Measurements from ENCODE around the gene DLGAP1. TPM values are rescaled to one million over a fixed set of nuclear protein-coding genes. Genes with fewer than 3 reads are reported as not detected.
A peak's percentile ranks its signal among the peaks of the same experiment; 100 is the strongest.

The DLGAP1 gene
- total and polyA plus RNA-seq, 2 of the 8 experiments (the other 6 are each of a cell fraction or from before 2014, with no cell fraction given): 11.8 to 16.9 TPM

DNA sequence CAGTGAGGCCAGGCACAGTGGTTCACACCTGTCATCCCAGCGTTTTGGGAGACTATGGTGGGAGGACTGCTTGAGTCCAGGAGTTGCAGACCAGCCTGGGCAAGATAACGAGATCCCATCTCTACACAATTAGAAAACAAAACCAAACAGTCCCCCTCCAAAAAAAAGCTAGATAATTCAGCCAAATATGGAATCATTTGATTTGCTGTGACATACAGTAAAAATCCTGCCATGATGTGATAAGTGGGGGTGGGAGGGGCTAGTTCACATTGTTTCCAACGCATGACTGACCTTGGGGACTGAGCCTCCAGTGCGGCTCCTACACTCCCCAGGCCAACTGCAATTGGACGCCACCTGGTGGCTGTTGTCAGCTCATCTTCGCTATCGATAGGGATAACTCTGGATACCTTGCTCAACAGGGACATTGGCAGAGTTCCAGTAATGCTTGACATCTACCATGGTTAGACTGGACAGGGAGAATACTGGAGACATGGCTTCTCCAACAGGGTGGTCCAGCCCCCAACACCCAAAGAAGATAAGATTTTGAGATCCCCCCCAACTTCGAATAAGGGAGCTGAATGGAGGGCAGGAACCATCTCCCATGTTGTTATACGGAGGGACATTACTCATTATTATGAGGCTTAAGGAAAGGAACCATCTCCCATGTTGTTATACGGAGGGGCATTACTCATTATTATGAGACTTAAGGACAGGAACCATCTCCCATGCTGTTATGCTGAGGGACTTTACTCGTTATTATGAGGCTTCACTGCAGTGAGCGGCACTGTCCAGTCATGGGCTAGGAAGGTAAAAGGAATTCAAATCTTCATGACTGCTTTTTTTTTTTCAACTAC, 869.2 kb downstream of the DLGAP1 start:
- H3K23me2 ChIP-seq (ENCODE audit: low read depth, low read length): no peaks in the 10 kb centered on the region; the same call in 1 of the 2 replicates
- H3K79me1 ChIP-seq (ENCODE audit: low read depth, low read length): no peaks in the 10 kb centered on the region
- H4K20me1 ChIP-seq (replicated peaks in 1 of 2; ENCODE audit: control insufficient read depth in 1 of 2, insufficient read depth in 2 of 2, low read length in 2 of 2): no peaks in the 10 kb centered on the region
- H3K9ac ChIP-seq (replicated peaks in 1 of 4; ENCODE audit: extremely low read depth in 1 of 4, low read depth in 3 of 4, low read length in 3 of 4): no peak overlapping the region
- H2BK12ac ChIP-seq (ENCODE audit: low read depth, low read length): peak overlapping the region; percentile 75; the same call in 1 of the 2 replicates
- H3K4me1 ChIP-seq (replicated peaks in 1 of 4; ENCODE audit: control insufficient read depth in 3 of 4, insufficient read depth in 4 of 4, low read length in 3 of 4): peaks cover 3 to 13% (median 9%) of the 10 kb centered on the region in 4 experiments
- H4K91ac ChIP-seq (replicated peaks; ENCODE audit: insufficient read length, low read length): peak overlapping the region; percentile 98
- H3K4ac ChIP-seq (replicated peaks; ENCODE audit: insufficient read length, low read depth, low read length): peak overlapping the region; percentile 83
- peak; percentile 89 for FAIRE-seq
- H2AK5ac ChIP-seq (ENCODE audit: low read depth, low read length): no peak overlapping the region
- no peaks in the 10 kb centered on the region for H3K9me3 ChIP-seq (ENCODE audit: insufficient read depth in 2 of 2, low read depth in 1 of 2, low read length in 1 of 2)
- peak overlapping the region; percentile 74; the same call in 1 of the 2 replicates for H2BK5ac ChIP-seq (ENCODE audit: low read depth, low read length)
- ChIA-PET CTCF (ENCODE audit: partially characterized antibody) (interaction anchor here (0.5 to 4.2 kb wide), 58 partner anchors 8 to 1065 kb away, joined by 3 to 42 read pairs (median 5); no protein-coding TSS in a partner anchor), POLR2A (ENCODE audit: partially characterized antibody) (interaction anchor here (0.6 to 2.1 kb wide), 23 partner anchors 8 to 289 kb away, joined by 3 to 20 read pairs (median 5); no protein-coding TSS in a partner anchor)
- H2AFZ ChIP-seq (ENCODE audit: low read length): no peak overlapping the region
- peak overlapping the region in 1 of 2 experiments; percentile 41; a peak in 2 of 4 replicates for H3K4me2 ChIP-seq (ENCODE audit: insufficient read depth in 1 of 2, low read depth in 2 of 2, low read length in 2 of 2)
- no peak overlapping the region for H4K8ac ChIP-seq (ENCODE audit: extremely low read depth, insufficient read depth, low read length)
- peak overlapping the region; percentile 87 for H4K5ac ChIP-seq (ENCODE audit: insufficient read length, low read depth, low read length)
- WGBS, 2 experiments (ENCODE audit: extremely low coverage in 1 of 2, insufficient coverage in 1 of 2, insufficient read length in 1 of 2, insufficient replicate concordance in 2 of 2, low coverage in 1 of 2, low lambda C conversion rate in 2 of 2, missing lambda C conversion rate in 1 of 2): 50% methylated on average over 12 of the region's 12 CpGs; no CpG with 5 or more reads in 1 of the 2 experiments
- H3K14ac ChIP-seq (ENCODE audit: insufficient read length): no peak overlapping the region
- no peaks in the 10 kb centered on the region for H3K27me3 ChIP-seq (replicated peaks in 1 of 4; ENCODE audit: control insufficient read depth in 3 of 4, extremely low read depth in 1 of 4, insufficient read depth in 3 of 4, low read length in 3 of 4)
- no peaks in the 10 kb centered on the region for H3K36me3 ChIP-seq (ENCODE audit: control insufficient read depth in 2 of 4, insufficient read depth in 4 of 4, low read length in 3 of 4)
- no peak overlapping the region for H3K4me3 ChIP-seq (ENCODE audit: extremely low read depth in 1 of 4, insufficient read depth in 2 of 4, low read depth in 3 of 4, low read length in 4 of 4)
- H2BK20ac ChIP-seq (ENCODE audit: low read length): peak overlapping the region; percentile 8; the same call in 1 of the 2 replicates
- H2BK120ac ChIP-seq (replicated peaks; ENCODE audit: low read depth, low read length): peak overlapping the region; percentile 99
- no peak overlapping the region for H3K23ac ChIP-seq (ENCODE audit: insufficient read length)
- H3K18ac ChIP-seq (ENCODE audit: extremely low read depth, low read length): peak overlapping the region; percentile 89; the same call in 1 of the 2 replicates
- no peak overlapping the region for H3K27ac ChIP-seq (ENCODE audit: low read depth, low read length)
- no peaks in the 10 kb centered on the region for H3K79me2 ChIP-seq (ENCODE audit: control insufficient read depth in 1 of 2, insufficient read depth in 2 of 2, low read length in 2 of 2)
- peak; percentile 63 to 84 for DNase-seq (ENCODE audit: low read depth in 1 of 2, low spot score in 2 of 2)
- peak overlapping the region; percentile 19 for H3K56ac ChIP-seq (replicated peaks; ENCODE audit: insufficient read length, low read depth, low read length)
- H2BK15ac ChIP-seq (ENCODE audit: low read length): no peak overlapping the region
- TF ChIP-seq, protein P1, sequence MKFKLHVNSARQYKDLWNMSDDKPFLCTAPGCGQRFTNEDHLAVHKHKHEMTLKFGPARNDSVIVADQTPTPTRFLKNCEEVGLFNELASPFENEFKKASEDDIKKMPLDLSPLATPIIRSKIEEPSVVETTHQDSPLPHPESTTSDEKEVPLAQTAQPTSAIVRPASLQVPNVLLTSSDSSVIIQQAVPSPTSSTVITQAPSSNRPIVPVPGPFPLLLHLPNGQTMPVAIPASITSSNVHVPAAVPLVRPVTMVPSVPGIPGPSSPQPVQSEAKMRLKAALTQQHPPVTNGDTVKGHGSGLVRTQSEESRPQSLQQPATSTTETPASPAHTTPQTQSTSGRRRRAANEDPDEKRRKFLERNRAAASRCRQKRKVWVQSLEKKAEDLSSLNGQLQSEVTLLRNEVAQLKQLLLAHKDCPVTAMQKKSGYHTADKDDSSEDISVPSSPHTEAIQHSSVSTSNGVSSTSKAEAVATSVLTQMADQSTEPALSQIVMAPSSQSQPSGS (IDR thresholded peaks at IDR 0.05; ENCODE audit: low read length): peak; percentile 39; the same call in 1 of the 2 replicates
- TF ChIP-seq CEBPB (IDR thresholded peaks at IDR 0.05; ENCODE audit: low read depth, low read length) (peak; percentile 32; the same call in 1 of the 2 replicates), SP4 (IDR thresholded peaks at IDR 0.05; ENCODE audit: low read length) (no peak), BACH1 (IDR thresholded peaks at IDR 0.05; ENCODE audit: low read length) (no peak)
- TF ChIP-seq, protein P2, sequence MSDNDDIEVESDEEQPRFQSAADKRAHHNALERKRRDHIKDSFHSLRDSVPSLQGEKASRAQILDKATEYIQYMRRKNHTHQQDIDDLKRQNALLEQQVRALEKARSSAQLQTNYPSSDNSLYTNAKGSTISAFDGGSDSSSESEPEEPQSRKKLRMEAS (IDR thresholded peaks at IDR 0.05): peak; percentile 51; the same call in 1 of the 2 replicates
- TF ChIP-seq, protein P3, sequence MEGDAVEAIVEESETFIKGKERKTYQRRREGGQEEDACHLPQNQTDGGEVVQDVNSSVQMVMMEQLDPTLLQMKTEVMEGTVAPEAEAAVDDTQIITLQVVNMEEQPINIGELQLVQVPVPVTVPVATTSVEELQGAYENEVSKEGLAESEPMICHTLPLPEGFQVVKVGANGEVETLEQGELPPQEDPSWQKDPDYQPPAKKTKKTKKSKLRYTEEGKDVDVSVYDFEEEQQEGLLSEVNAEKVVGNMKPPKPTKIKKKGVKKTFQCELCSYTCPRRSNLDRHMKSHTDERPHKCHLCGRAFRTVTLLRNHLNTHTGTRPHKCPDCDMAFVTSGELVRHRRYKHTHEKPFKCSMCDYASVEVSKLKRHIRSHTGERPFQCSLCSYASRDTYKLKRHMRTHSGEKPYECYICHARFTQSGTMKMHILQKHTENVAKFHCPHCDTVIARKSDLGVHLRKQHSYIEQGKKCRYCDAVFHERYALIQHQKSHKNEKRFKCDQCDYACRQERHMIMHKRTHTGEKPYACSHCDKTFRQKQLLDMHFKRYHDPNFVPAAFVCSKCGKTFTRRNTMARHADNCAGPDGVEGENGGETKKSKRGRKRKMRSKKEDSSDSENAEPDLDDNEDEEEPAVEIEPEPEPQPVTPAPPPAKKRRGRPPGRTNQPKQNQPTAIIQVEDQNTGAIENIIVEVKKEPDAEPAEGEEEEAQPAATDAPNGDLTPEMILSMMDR (IDR thresholded peaks at IDR 0.05; ENCODE audit: control extremely low read depth in 1 of 3, insufficient read depth in 1 of 3, low read depth in 1 of 3, low read length in 3 of 3): peak; percentile 86 to 96 (median 91)
